ENCODE results near the gene EGLN3. TPM values are rescaled to one million over a fixed set of nuclear protein-coding genes. Genes with fewer than 3 reads are reported as not detected.

EGLN3 gene
- total and polyA plus RNA-seq, 9 donors = 1.7 to 5.1 (median 2.4) TPM

GRCh38 chr14:33897382-33897781 is 53.5 kb downstream of the EGLN3 start:
- no peak for DNase-seq
- WGBS, 3 donors = 56 to 63% (median 63%) methylated on average over 2 of the region's 2 CpGs
- no peaks in the 10 kb centered on the region for H3K4me1 ChIP-seq (ENCODE audit: insufficient read depth)
- H3K36me3 ChIP-seq = no peaks in the 10 kb centered on the region
- no peak overlapping the region for H3K4me3 ChIP-seq
- H3K9me3 ChIP-seq = no peaks in the 10 kb centered on the region
- no peak for TF ChIP-seq POLR2A (IDR thresholded peaks at IDR 0.05)
- TF ChIP-seq, protein P1, sequence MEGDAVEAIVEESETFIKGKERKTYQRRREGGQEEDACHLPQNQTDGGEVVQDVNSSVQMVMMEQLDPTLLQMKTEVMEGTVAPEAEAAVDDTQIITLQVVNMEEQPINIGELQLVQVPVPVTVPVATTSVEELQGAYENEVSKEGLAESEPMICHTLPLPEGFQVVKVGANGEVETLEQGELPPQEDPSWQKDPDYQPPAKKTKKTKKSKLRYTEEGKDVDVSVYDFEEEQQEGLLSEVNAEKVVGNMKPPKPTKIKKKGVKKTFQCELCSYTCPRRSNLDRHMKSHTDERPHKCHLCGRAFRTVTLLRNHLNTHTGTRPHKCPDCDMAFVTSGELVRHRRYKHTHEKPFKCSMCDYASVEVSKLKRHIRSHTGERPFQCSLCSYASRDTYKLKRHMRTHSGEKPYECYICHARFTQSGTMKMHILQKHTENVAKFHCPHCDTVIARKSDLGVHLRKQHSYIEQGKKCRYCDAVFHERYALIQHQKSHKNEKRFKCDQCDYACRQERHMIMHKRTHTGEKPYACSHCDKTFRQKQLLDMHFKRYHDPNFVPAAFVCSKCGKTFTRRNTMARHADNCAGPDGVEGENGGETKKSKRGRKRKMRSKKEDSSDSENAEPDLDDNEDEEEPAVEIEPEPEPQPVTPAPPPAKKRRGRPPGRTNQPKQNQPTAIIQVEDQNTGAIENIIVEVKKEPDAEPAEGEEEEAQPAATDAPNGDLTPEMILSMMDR (IDR thresholded peaks at IDR 0.05) = no peak
- TF ChIP-seq EP300 (IDR thresholded peaks at IDR 0.05) = no peak
- intact Hi-C loops (cut with DNase I) = no loop called here
- no peak overlapping the region for H3K27ac ChIP-seq
- H3K27me3 ChIP-seq = no peaks in the 10 kb centered on the region

- DNase-seq = no peak
- Histone ChIP-seq H3K36me3 (no peaks in the 10 kb centered on the region), H3K27ac (no peak overlapping the region), H3K4me1 (ENCODE audit: insufficient read depth) (no peaks in the 10 kb centered on the region), H3K27me3 (no peaks in the 10 kb centered on the region), H3K9me3 (no peaks in the 10 kb centered on the region), H3K4me3 (no peak overlapping the region)
- TF ChIP-seq POLR2A (IDR thresholded peaks at IDR 0.05) = no peak
- TF ChIP-seq, protein P1 (IDR thresholded peaks at IDR 0.05) = no peak
- TF ChIP-seq EP300 (IDR thresholded peaks at IDR 0.05) = no peak
- intact Hi-C loops (cut with DNase I) = no loop called here
- WGBS, 3 donors = 93 to 98% (median 94%) methylated on average over 1 of the region's 1 CpG
These were observed 56.5 kb downstream of the EGLN3 start for GRCh38 chr14:33894339-33894738.

- no peaks in the 10 kb centered on the region for H3K4me1 ChIP-seq (ENCODE audit: insufficient read depth)
- TF ChIP-seq POLR2A (IDR thresholded peaks at IDR 0.05) = no peak
- TF ChIP-seq EP300 (IDR thresholded peaks at IDR 0.05) = no peak
- TF ChIP-seq, protein P1 (IDR thresholded peaks at IDR 0.05) = no peak
- no peak for DNase-seq
- no peaks in the 10 kb centered on the region for H3K27me3 ChIP-seq
- H3K4me3 ChIP-seq = no peak overlapping the region
- WGBS, 3 donors = 56 to 73% (median 62%) methylated on average over 1 of the region's 1 CpG
- intact Hi-C loops (cut with DNase I) = no loop called here
- no peaks in the 10 kb centered on the region for H3K9me3 ChIP-seq
- H3K36me3 ChIP-seq = no peaks in the 10 kb centered on the region
- no peak overlapping the region for H3K27ac ChIP-seq
These were observed 59.2 kb downstream of the EGLN3 start for GRCh38 chr14:33891700-33892099.

- H3K4me3 ChIP-seq = no peak overlapping the region
- H3K27ac ChIP-seq = no peak overlapping the region
- no peaks in the 10 kb centered on the region for H3K36me3 ChIP-seq
- H3K4me1 ChIP-seq (ENCODE audit: insufficient read depth) = no peaks in the 10 kb centered on the region
- intact Hi-C loops (cut with DNase I) = no loop called here
- no peaks in the 10 kb centered on the region for H3K27me3 ChIP-seq
- no peak for DNase-seq
- TF ChIP-seq, protein P1 (IDR thresholded peaks at IDR 0.05) = no peak
- TF ChIP-seq POLR2A (IDR thresholded peaks at IDR 0.05) (no peak), EP300 (IDR thresholded peaks at IDR 0.05) (no peak)
- 78 to 95% (median 86%) methylated on average over 2 of the region's 2 CpGs for WGBS, 3 donors
- no peaks in the 10 kb centered on the region for H3K9me3 ChIP-seq
These were observed 66.0 kb downstream of the EGLN3 start for GRCh38 chr14:33884916-33885315.
